Neural cell (in vitro differentiated cells): ENCODE results near the gene CCDC126. TPM values are rescaled to one million over a fixed set of nuclear protein-coding genes. Genes with fewer than 3 reads are reported as not detected.

Source experiments
- H2AFZ ChIP-seq: fragments of 200-600, 300-800 bp; sonication (generic), shearing (Covaris generic); 2 replicates; pipeline ENCODE4 v1.6.0; 2014; ENCODE audit warnings: low read depth, mild to moderate bottlenecking, antibody characterized with exemption, low read length, moderate library complexity
- H3F3A ChIP-seq: fragments of 200-600 bp; shearing (Covaris generic); 2 replicates; pipeline ENCODE4 v1.6.1; 2016; ENCODE audit warnings: mild to moderate bottlenecking, moderate library complexity, mixed read lengths, antibody characterized with exemption, low read length; ENCODE audit not compliant: insufficient read depth, poor library complexity, severe bottlenecking
- H3K27ac ChIP-seq: fragments of 200-600, 300-800 bp; sonication (generic), shearing (Covaris generic); 2 replicates; pipeline ENCODE4 v1.5.1; 2014; ENCODE audit warnings: mild to moderate bottlenecking, low read length, moderate library complexity
- H3K27me3 ChIP-seq: fragments of 300-800, 200-600 bp; sonication (generic), shearing (Covaris generic); 2 replicates; pipeline ENCODE4 v1.6.0; 2014; ENCODE audit warnings: mild to moderate bottlenecking, low read depth, low read length, moderate library complexity; ENCODE audit not compliant: insufficient read depth
- H3K36me3 ChIP-seq: fragments of 300-800, 200-600 bp; sonication (generic), shearing (Covaris generic); 2 replicates; pipeline ENCODE4 v1.5.1; 2014; ENCODE audit warnings: mild to moderate bottlenecking, antibody characterized with exemption, low read length, moderate library complexity; ENCODE audit not compliant: insufficient read depth
- H3K4me2 ChIP-seq: fragments of 300-800, 200-600 bp; sonication (generic), shearing (Covaris generic); 2 replicates; pipeline ENCODE4 v1.6.0; 2014; ENCODE audit warnings: mild to moderate bottlenecking, low read length
- H3K4me3 ChIP-seq: fragments of 300-800, 200-600 bp; sonication (generic), shearing (Covaris generic); 2 replicates; pipeline ENCODE4 v1.5.1; 2014; ENCODE audit warnings: mild to moderate bottlenecking, low read length, moderate library complexity
- H3K79me2 ChIP-seq: fragments of 200-600 bp; shearing (Covaris generic); replicated peaks from 2 replicates; pipeline ENCODE4 v1.6.0; 2014; ENCODE audit warnings: mild to moderate bottlenecking, low read length, moderate library complexity; ENCODE audit not compliant: insufficient read depth
- H3K9ac ChIP-seq: fragments of 300-800, 200-600 bp; sonication (generic), shearing (Covaris generic); 2 replicates; pipeline ENCODE4 v1.6.1; 2016; ENCODE audit warnings: mild to moderate bottlenecking, low read length, mixed read lengths
- H3K9me2 ChIP-seq: fragments of 200-600 bp; shearing (Covaris generic); 2 replicates; pipeline ENCODE4 v1.6.1; 2016; ENCODE audit warnings: mild to moderate bottlenecking, low read length, mixed read lengths; ENCODE audit not compliant: insufficient read depth
- H3K9me3 ChIP-seq: fragments of 200-600, 300-800 bp; sonication (generic), shearing (Covaris generic); 2 replicates; pipeline ENCODE4 v1.6.1; 2016; ENCODE audit warnings: mild to moderate bottlenecking, mixed run types, low read length, moderate library complexity, mixed read lengths
- H4K20me1 ChIP-seq: fragments of 200-600 bp; shearing (Covaris generic); 2 replicates; pipeline ENCODE4 v1.6.1; 2016; ENCODE audit warnings: mild to moderate bottlenecking, mixed run types; ENCODE audit not compliant: insufficient read depth
- EP300 ChIP-seq: fragments of 450-650 bp; conservative IDR thresholded peaks from 2 replicates; pipeline ENCODE4 v1.6.1; 2014; ENCODE audit warnings: antibody characterized with exemption, mild to moderate bottlenecking, moderate library complexity; ENCODE audit not compliant: poor library complexity, severe bottlenecking
- EZH2 ChIP-seq: fragments of 200-600, 300-800 bp; shearing (Covaris generic), sonication (generic); IDR thresholded peaks from 2 replicates; pipeline ENCODE4 v1.6.1; 2014; ENCODE audit warnings: antibody characterized with exemption, low read length, borderline replicate concordance, mild to moderate bottlenecking; ENCODE audit not compliant: insufficient read depth, poor library complexity, severe bottlenecking
- MXI1 ChIP-seq: fragments of 450-650 bp; conservative IDR thresholded peaks from 2 replicates; pipeline ENCODE4 v1.6.1; 2014; ENCODE audit warnings: antibody characterized with exemption, mild to moderate bottlenecking; ENCODE audit not compliant: poor library complexity, severe bottlenecking
- POLR2AphosphoS5 ChIP-seq: IDR thresholded peaks from 2 replicates; pipeline ENCODE4 v1.6.1; 2012
- RAD21 ChIP-seq: fragments of 450-650 bp; conservative IDR thresholded peaks from 2 replicates; pipeline ENCODE4 v1.6.1; 2014; ENCODE audit warnings: antibody characterized with exemption, mild to moderate bottlenecking, moderate library complexity
- SMC3 ChIP-seq: fragments of 450-650 bp; conservative IDR thresholded peaks from 2 replicates; pipeline ENCODE4 v1.6.1; 2014; ENCODE audit warnings: antibody characterized with exemption, mild to moderate bottlenecking, moderate library complexity; ENCODE audit not compliant: poor library complexity
- polyA plus RNA-seq: library from polyadenylated mRNA; depleted of rRNA; stranded (reverse); fragments of >200 nt; gene quantifications from 2 replicates; pipeline ENCODE4 v1.2.3, GENCODE V29; 2014
- TF ChIP-seq, protein P1 (sequence below): IDR thresholded peaks from 2 replicates; pipeline ENCODE4 v1.6.1; 2012; ENCODE audit warnings: borderline replicate concordance
- TF ChIP-seq, protein P2 (sequence below): fragments of 450-650 bp; IDR thresholded peaks from 2 replicates; pipeline ENCODE4 v1.5.1; 2014; ENCODE audit warnings: antibody characterized with exemption, mild to moderate bottlenecking, moderate library complexity; ENCODE audit not compliant: poor library complexity, severe bottlenecking

The CCDC126 gene
- polyA plus RNA-seq, 1 donor from 2014 or later: 28.0 TPM

DNA sequence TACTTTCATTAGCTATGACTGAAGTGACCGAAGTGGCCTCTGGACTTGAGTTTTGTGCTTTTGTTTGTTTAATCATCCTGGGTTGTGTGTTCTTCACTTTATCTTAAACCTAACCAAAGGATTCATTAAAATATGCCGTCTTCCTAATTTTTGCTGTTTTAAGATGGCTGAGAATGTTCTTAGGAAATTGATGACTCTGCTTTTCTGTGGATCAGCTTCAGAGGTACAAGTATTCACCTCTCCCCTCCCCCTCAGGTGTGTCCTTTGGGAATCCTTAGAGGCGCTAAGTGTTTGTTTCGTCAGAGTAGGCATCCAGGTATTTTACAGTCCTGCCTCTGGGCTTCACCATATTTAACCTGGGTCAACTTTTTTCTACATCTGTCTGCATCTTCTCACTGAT lies 1.1 kb downstream of the CCDC126 start:
- Histone ChIP-seq H3K79me2 (peaks cover 37% of the 10 kb centered on the region), H3K9me2 (no peaks in the 10 kb centered on the region), H3K27me3 (no peaks in the 10 kb centered on the region), H2AFZ (no peak overlapping the region), H3K27ac (peak overlapping the region; percentile 75), H3F3A (no peaks in the 10 kb centered on the region), H3K9ac (peak overlapping the region; percentile 77), H3K9me3 (no peaks in the 10 kb centered on the region), H3K4me3 (peak overlapping the region; percentile 82), H4K20me1 (no peaks in the 10 kb centered on the region), H3K4me2 (peak overlapping the region; percentile 66), H3K36me3 (no peaks in the 10 kb centered on the region)
- TF ChIP-seq EP300 (no peak), MXI1 (no peak), RAD21 (no peak), SMC3 (no peak), EZH2 (no peak)

DNA sequence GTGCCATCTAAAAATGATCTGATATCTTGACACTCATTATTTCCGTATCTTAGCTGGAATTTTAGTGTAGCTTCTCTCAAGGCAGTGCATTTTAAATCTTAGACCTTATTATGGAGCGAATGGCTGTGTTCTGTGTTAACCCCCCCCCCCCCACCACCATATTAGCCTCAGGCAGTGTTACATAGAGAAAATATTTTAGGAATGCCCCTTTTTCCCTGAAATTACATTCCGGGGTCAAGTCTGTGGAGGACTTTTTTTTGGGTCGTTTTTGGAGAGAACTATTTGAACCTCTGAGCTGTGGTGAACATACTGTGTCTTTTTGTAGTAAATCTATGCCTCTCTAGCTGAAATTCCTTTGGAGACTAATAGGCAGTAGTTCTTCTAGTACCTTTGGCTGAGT lies 3.1 kb downstream of the CCDC126 start:
- Histone ChIP-seq H3K9me2 (no peaks in the 10 kb centered on the region), H3K9ac (no peak overlapping the region), H3K27ac (no peak overlapping the region), H3K79me2 (peaks cover 38% of the 10 kb centered on the region), H3K4me3 (no peak overlapping the region), H3K9me3 (no peaks in the 10 kb centered on the region), H3F3A (no peaks in the 10 kb centered on the region), H4K20me1 (no peaks in the 10 kb centered on the region), H3K27me3 (no peaks in the 10 kb centered on the region), H3K4me2 (no peak overlapping the region), H2AFZ (no peak overlapping the region), H3K36me3 (no peaks in the 10 kb centered on the region)
- no peak for TF ChIP-seq MXI1
- TF ChIP-seq, protein P1, sequence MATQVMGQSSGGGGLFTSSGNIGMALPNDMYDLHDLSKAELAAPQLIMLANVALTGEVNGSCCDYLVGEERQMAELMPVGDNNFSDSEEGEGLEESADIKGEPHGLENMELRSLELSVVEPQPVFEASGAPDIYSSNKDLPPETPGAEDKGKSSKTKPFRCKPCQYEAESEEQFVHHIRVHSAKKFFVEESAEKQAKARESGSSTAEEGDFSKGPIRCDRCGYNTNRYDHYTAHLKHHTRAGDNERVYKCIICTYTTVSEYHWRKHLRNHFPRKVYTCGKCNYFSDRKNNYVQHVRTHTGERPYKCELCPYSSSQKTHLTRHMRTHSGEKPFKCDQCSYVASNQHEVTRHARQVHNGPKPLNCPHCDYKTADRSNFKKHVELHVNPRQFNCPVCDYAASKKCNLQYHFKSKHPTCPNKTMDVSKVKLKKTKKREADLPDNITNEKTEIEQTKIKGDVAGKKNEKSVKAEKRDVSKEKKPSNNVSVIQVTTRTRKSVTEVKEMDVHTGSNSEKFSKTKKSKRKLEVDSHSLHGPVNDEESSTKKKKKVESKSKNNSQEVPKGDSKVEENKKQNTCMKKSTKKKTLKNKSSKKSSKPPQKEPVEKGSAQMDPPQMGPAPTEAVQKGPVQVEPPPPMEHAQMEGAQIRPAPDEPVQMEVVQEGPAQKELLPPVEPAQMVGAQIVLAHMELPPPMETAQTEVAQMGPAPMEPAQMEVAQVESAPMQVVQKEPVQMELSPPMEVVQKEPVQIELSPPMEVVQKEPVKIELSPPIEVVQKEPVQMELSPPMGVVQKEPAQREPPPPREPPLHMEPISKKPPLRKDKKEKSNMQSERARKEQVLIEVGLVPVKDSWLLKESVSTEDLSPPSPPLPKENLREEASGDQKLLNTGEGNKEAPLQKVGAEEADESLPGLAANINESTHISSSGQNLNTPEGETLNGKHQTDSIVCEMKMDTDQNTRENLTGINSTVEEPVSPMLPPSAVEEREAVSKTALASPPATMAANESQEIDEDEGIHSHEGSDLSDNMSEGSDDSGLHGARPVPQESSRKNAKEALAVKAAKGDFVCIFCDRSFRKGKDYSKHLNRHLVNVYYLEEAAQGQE: no peak
- TF ChIP-seq POLR2AphosphoS5: no peak

DNA sequence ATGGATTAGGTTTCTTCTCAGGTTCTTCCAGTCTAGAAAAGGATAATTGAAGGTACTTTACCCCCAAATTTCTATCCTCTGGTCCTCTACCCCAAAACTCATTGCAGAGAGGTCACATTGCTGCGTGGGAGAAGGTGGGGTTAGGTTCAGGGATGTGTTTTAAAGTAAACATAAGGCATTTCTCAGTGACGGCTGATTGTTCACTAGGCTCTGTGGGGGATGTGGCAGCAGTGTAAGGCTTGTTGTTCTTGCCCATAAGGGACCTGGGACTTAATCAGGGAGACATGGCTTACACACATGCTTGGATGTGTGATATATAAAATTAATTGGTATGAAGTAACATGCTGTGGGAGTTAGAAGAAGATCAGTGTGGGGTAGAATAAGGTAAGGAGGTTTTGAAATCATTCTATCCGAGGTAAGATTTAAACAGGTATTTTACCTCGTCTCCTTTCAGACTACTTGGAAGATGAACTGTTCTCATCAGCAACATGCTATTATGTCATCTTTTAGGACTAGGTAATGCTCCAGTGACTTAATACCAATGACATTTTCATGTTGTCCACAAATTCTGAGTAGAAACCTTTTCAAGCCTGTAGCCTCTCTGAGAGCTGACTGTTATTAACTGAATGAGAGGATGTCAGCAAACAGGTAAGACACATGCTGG lies 6.6 kb downstream of the CCDC126 start:
- TF ChIP-seq EZH2 (no peak), EP300 (no peak), SMC3 (no peak), MXI1 (no peak)
- TF ChIP-seq, protein P2, sequence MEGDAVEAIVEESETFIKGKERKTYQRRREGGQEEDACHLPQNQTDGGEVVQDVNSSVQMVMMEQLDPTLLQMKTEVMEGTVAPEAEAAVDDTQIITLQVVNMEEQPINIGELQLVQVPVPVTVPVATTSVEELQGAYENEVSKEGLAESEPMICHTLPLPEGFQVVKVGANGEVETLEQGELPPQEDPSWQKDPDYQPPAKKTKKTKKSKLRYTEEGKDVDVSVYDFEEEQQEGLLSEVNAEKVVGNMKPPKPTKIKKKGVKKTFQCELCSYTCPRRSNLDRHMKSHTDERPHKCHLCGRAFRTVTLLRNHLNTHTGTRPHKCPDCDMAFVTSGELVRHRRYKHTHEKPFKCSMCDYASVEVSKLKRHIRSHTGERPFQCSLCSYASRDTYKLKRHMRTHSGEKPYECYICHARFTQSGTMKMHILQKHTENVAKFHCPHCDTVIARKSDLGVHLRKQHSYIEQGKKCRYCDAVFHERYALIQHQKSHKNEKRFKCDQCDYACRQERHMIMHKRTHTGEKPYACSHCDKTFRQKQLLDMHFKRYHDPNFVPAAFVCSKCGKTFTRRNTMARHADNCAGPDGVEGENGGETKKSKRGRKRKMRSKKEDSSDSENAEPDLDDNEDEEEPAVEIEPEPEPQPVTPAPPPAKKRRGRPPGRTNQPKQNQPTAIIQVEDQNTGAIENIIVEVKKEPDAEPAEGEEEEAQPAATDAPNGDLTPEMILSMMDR: no peak
- Histone ChIP-seq H3K9ac (no peak overlapping the region), H3K9me3 (no peaks in the 10 kb centered on the region), H3K4me2 (no peak overlapping the region), H4K20me1 (no peaks in the 10 kb centered on the region), H3K9me2 (no peaks in the 10 kb centered on the region), H3F3A (no peaks in the 10 kb centered on the region), H3K79me2 (peaks cover 34% of the 10 kb centered on the region), H2AFZ (no peak overlapping the region), H3K27me3 (no peaks in the 10 kb centered on the region), H3K36me3 (no peaks in the 10 kb centered on the region), H3K27ac (no peak overlapping the region), H3K4me3 (no peak overlapping the region)
